ENCODE measurements around the gene DBNDD1.

Gene DBNDD1

DNA sequence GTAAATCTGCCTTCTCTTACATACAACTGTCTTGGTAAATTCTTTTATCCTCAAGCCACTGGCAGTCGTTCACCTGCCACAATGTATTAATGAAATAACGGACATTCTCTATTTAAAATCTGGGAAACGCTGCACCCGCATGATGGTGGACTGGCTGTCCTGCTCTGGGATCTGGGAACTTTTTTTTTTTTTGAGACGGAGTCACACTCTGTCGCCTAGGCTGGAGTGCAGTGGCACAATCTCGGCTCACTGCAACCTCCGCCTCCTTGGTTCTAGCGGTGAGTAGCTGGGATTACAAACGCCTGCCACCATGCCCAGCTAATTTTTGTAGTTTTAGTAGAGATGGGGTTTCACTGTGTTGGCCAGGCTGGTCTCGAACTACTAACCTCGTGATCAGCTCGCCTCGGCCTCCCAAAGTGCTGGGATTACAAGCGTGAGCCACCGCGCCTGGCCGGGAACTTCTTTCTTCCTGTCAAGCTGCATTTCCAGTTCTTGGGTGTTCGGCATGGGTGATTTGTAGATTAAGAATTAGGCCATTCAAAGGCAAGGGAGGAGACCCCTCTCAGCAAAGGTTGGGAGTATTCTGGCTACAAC lies 29.6 kb upstream of the DBNDD1 start:
- TF ChIP-seq, protein P1, sequence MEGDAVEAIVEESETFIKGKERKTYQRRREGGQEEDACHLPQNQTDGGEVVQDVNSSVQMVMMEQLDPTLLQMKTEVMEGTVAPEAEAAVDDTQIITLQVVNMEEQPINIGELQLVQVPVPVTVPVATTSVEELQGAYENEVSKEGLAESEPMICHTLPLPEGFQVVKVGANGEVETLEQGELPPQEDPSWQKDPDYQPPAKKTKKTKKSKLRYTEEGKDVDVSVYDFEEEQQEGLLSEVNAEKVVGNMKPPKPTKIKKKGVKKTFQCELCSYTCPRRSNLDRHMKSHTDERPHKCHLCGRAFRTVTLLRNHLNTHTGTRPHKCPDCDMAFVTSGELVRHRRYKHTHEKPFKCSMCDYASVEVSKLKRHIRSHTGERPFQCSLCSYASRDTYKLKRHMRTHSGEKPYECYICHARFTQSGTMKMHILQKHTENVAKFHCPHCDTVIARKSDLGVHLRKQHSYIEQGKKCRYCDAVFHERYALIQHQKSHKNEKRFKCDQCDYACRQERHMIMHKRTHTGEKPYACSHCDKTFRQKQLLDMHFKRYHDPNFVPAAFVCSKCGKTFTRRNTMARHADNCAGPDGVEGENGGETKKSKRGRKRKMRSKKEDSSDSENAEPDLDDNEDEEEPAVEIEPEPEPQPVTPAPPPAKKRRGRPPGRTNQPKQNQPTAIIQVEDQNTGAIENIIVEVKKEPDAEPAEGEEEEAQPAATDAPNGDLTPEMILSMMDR (conservative IDR thresholded peaks at IDR 0.05), result no peak
- H3K27ac ChIP-seq, result no peak overlapping the region

- no peak overlapping the region for H3K27ac ChIP-seq
- TF ChIP-seq, protein P1 (conservative IDR thresholded peaks at IDR 0.05), result no peak
Observed at GRCh38 chr16:90048347-90048722, 29.1 kb upstream of the DBNDD1 start.

DNA sequence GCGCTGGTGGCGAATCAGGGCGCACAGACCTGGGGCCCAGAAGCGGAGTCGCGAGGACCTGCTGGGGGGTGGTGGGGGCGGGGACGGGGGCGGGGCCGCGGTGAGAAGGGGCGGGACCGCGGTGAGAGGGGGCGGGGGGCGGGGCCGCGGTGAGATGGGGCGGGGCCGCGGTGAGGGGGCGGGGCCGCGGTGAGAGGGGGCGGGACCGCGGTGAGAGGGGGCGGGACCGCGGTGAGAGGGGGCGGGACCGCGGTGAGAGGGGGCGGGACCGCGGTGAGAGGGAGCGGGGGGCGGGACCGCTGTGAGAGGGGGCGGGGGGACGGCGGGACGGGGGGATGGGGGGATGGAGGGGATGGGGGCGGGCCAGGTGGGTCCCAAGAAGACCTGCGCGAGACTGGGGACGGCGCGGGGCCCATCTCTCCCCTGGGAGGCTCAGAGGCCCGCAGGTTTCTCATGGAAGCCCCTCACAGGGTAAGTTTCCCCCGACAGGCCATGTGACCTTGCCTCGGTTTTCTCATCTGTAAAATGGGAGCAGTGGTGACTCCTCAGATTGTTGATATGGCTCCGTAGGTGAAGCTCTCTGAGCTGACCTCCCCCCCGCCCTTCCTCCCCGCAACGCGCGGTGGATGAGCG lies 28.6 kb upstream of the DBNDD1 start:
- H3K27ac ChIP-seq, result no peak overlapping the region
- TF ChIP-seq, protein P1 (conservative IDR thresholded peaks at IDR 0.05), result no peak

DNA sequence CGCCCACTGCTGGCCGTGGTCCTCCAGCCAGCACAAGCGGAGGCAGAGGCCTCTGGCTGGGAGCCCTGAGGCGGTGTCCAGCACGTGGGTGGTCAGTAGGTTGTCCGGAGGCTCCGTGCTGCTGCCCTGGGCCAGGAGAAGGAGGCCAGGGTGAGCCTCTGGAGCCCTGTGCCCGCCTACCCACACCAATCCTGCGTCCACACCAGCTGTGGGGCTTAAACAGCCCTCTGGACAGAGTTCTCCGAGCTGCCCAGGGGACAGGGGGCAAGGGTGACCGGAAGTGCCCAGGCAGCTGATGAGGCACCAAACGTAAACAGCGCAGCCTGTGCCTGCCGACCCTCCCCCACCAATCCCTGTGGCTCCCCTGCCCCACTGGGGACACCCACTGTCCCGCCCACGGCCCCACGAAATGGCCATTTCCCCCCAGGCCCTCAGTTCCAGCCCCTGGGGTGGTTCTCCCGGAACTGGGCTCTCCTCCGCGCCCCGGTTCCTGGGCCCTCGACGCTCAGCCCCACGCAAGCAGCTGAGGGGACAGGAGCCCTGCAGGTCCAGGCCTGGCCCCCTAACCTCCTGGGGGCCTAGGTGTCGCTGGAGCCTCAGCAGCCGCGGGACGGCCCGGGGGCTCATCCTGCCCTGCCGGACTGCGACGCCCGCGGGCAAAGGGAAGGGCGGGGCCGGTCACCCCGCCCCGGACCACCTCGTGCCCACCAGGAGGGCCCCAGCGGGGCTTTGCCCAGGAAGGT lies 27.9 kb upstream of the DBNDD1 start:
- peak overlapping the region; percentile 15; the same call in 1 of the 2 replicates for H3K27ac ChIP-seq
- TF ChIP-seq, protein P1 (conservative IDR thresholded peaks at IDR 0.05), result no peak

GRCh38 chr16:90046122-90046970 lies 27.1 kb upstream of the DBNDD1 start:
- H3K27ac ChIP-seq, result peak overlapping the region; percentile 15; the same call in 1 of the 2 replicates
- TF ChIP-seq, protein P1 (conservative IDR thresholded peaks at IDR 0.05), result no peak

DNA sequence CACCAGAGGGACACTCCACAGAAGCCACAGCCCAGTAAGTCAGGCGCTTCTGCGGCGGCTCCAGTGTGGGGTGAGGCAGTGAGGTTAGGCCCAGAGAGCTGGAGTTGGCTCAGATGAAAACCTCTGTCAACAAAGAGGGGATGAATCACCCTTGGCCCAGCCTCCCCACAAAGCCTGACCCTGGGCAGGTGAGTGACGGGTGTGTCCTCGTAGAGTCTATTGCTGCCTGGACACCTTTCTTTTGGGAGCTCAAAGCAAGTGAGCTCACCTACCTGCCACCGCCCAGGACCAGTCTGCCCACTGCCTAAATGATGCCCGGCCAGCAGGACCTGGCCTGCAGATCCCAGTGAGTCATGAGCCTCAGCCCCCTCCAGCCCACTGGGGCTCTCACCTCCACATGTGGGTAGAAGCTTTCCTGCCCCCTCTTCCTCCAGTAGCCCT lies 24.9 kb upstream of the DBNDD1 start:
- H3K27ac ChIP-seq, result no peak overlapping the region
- TF ChIP-seq, protein P1 (conservative IDR thresholded peaks at IDR 0.05), result no peak

GRCh38 chr16:90043526-90043925 lies 24.3 kb upstream of the DBNDD1 start:
- TF ChIP-seq, protein P1 (conservative IDR thresholded peaks at IDR 0.05), result no peak
- no peak overlapping the region for H3K27ac ChIP-seq
